Common myeloid progenitor, CD34-positive (primary cell): Measurements from ENCODE around the gene FAM156A.
"Not testable (repeated sequence)": the region's sequence is repeated elsewhere in the genome, so short reads cannot be mapped to it uniquely, and the experiment has no call there.

Experiments used
- CTCF ChIA-PET: fragments of 350-600 bp; sonication (Branson Sonifier 250); formaldehyde crosslinking; loops from one replicate; lab custom pipeline; 2021; ENCODE audit warnings: antibody characterized with exemption; lab: Charles Lee
- POLR2A ChIA-PET: fragments of 350-600 bp; sonication (Branson Sonifier 250); formaldehyde crosslinking; loops from one replicate; lab custom pipeline; 2021; ENCODE audit warnings: antibody characterized with exemption; lab: Charles Lee
- DNase-seq, 3 donors: peaks; one replicate each; pipeline versions ENCODE4 v3.0.0 to v3.0.0-alpha.2; 2013
- H3K27ac ChIP-seq, 2 experiments: 1 replicate in 1 of 2; 2 replicates in 1 of 2; pipeline ENCODE4 v1.7.0; 2013; ENCODE audit warnings: inconsistent platforms in 2 of 2, low read length in 2 of 2, mild to moderate bottlenecking in 2 of 2, low read depth in 1 of 2, moderate library complexity in 1 of 2; ENCODE audit not compliant: severe bottlenecking in 2 of 2, insufficient read depth in 1 of 2, poor library complexity in 1 of 2
- H3K27me3 ChIP-seq, 5 experiments: replicated peaks in 2 of 5; 1 replicate in 3 of 5; 2 replicates in 2 of 5; pipeline versions ENCODE4 v1.6.1 to v1.7.0; 2013; ENCODE audit warnings: low read length in 4 of 5, mild to moderate bottlenecking in 2 of 5, moderate library complexity in 2 of 5, inconsistent platforms in 1 of 5; ENCODE audit not compliant: insufficient read depth in 5 of 5, control insufficient read depth in 4 of 5
- H3K36me3 ChIP-seq, 4 experiments: 1 replicate in 2 of 4; 2 replicates in 2 of 4; pipeline versions ENCODE4 v1.6.1 to v1.7.0; 2013; ENCODE audit warnings: low read length in 3 of 4, control low read depth in 1 of 4, mild to moderate bottlenecking in 1 of 4; ENCODE audit not compliant: control insufficient read depth in 4 of 4, insufficient read depth in 4 of 4
- H3K4me1 ChIP-seq, 4 experiments: 1 replicate in 3 of 4; 2 replicates in 1 of 4; pipeline versions ENCODE4 v1.6.1 to v1.7.1; 2013; ENCODE audit warnings: low read length in 3 of 4, mild to moderate bottlenecking in 3 of 4, control low read depth in 1 of 4, inconsistent platforms in 1 of 4, moderate library complexity in 1 of 4; ENCODE audit not compliant: control insufficient read depth in 4 of 4, insufficient read depth in 4 of 4; ENCODE audit errors: control extremely low read depth in 1 of 4
- H3K4me3 ChIP-seq, 7 experiments: 1 replicate in 4 of 7; 2 replicates in 3 of 7; pipeline versions ENCODE4 v1.5.1 to v1.7.0; 2013; ENCODE audit warnings: mild to moderate bottlenecking in 7 of 7, low read length in 6 of 7, moderate library complexity in 6 of 7, inconsistent platforms in 2 of 7, low read depth in 2 of 7, control low read depth in 1 of 7; ENCODE audit not compliant: insufficient read depth in 4 of 7, control insufficient read depth in 1 of 7; ENCODE audit errors: extremely low read depth in 1 of 7
- H3K9me3 ChIP-seq, 5 experiments: 1 replicate in 4 of 5; 2 replicates in 1 of 5; pipeline versions ENCODE4 v1.6.1 to v1.7.1; 2013; ENCODE audit warnings: low read length in 4 of 5, mild to moderate bottlenecking in 2 of 5, inconsistent platforms in 1 of 5, low read depth in 1 of 5, moderate library complexity in 1 of 5; ENCODE audit not compliant: control insufficient read depth in 4 of 5, insufficient read depth in 2 of 5; ENCODE audit errors: control extremely low read depth in 1 of 5
- WGBS: methylation state at CpG from one replicate; pipeline ENCODE4 v1.1.5; 2013; ENCODE audit not compliant: insufficient coverage; 5-methylcytosine and 5-hydroxymethylcytosine counted together

The FAM156A gene

DNA sequence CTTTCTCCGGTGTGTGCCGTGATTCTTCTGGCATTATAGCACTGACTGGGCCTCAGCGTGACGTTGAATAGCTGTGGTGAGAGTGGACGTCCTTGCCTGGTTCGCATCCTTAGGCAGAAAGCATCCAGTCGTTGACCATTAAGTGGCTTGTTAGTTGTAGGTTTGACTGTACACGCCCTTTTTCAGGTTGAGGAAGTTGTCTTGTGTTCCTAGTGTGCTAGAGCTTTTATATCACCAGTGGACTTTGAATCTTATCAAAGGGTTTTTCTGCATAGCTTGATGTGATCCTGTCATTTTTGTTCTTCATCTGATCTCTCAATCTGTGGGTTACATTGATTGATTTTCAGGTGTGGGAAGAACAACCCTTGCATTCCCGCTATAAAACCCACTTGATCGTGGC is 52.8 kb downstream of the FAM156A start:
- H3K27me3 ChIP-seq, POLR2A ChIA-PET, H3K36me3 ChIP-seq, H3K4me3 ChIP-seq, H3K4me1 ChIP-seq, DNase-seq, H3K9me3 ChIP-seq, H3K27ac ChIP-seq, CTCF ChIA-PET: not testable (repeated sequence)
- WGBS: no CpG with 5 or more reads among the region's 10 CpGs
